Uterus (tissue), 2 donors: ENCODE results near the gene ZNF385C.

Source experiments
- POLR2A ChIP-seq, 2 donors: fragments of 450-650 bp; IDR thresholded peaks; one replicate each; pipeline ENCODE4 v1.6.1; 2016; ENCODE audit warnings: antibody characterized with exemption in 2 of 2, mild to moderate bottlenecking in 1 of 2, moderate library complexity in 1 of 2
- TF ChIP-seq, protein P1 (sequence below), 4 experiments: fragments of 200-600 bp in 2 of 4; fragments of 450-650 bp in 2 of 4; sonication (generic) in 2 of 4; IDR thresholded peaks; one replicate each; pipeline ENCODE4 v1.5.1; 2016 to 2019; ENCODE audit warnings: antibody characterized with exemption in 4 of 4, mild to moderate bottlenecking in 2 of 4, moderate library complexity in 1 of 4

DNA sequence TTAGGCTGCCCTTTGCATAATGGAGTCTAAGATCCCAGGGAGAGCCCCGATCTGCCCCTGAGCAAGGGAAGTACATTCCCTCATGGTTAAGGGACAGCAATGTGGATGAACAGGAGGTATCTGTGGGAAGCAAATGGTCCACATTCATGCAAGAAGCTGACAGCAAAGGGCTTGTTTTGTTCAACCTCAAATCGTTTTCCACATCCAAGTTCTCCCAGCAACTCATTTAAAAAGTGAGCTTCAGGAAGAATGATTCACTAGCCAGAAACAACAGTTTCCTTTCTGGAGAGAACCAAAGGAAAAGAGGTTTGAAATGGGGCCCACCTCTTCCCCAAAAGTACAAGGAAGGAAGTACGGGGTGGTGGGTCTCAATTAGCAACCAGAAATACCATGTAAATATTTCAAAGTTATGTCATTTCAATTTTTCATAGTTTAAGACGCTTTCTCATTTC is 33.7 kb upstream of the ZNF385C start:
- TF ChIP-seq, protein P1, sequence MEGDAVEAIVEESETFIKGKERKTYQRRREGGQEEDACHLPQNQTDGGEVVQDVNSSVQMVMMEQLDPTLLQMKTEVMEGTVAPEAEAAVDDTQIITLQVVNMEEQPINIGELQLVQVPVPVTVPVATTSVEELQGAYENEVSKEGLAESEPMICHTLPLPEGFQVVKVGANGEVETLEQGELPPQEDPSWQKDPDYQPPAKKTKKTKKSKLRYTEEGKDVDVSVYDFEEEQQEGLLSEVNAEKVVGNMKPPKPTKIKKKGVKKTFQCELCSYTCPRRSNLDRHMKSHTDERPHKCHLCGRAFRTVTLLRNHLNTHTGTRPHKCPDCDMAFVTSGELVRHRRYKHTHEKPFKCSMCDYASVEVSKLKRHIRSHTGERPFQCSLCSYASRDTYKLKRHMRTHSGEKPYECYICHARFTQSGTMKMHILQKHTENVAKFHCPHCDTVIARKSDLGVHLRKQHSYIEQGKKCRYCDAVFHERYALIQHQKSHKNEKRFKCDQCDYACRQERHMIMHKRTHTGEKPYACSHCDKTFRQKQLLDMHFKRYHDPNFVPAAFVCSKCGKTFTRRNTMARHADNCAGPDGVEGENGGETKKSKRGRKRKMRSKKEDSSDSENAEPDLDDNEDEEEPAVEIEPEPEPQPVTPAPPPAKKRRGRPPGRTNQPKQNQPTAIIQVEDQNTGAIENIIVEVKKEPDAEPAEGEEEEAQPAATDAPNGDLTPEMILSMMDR (IDR thresholded peaks at IDR 0.05) = no peak
- TF ChIP-seq POLR2A (IDR thresholded peaks at IDR 0.05) = no peak
